HCT116 (cell line): ENCODE data around the gene LMO7.

Experiments
- EZH2phosphoT487 ChIP-seq: fragments of 200-600 bp; IDR thresholded peaks from 2 replicates; pipeline ENCODE4 v1.6.1; 2018; ENCODE audit warnings: antibody characterized with exemption, borderline replicate concordance
- FOSL1 ChIP-seq: IDR thresholded peaks from 2 replicates; pipeline ENCODE4 v1.6.1; 2012; ENCODE audit warnings: low read depth
- POLR2A ChIP-seq: IDR thresholded peaks from 2 replicates; pipeline ENCODE4 v1.7.0; 2011; ENCODE audit warnings: borderline replicate concordance; ENCODE audit not compliant: insufficient read depth, insufficient read length; ENCODE audit errors: extremely low read depth
- POLR2AphosphoS5 ChIP-seq: IDR thresholded peaks from 2 replicates; pipeline ENCODE4 v1.6.1; 2011; ENCODE audit warnings: mild to moderate bottlenecking, low read depth, low read length, moderate library complexity
- YY1 ChIP-seq: IDR thresholded peaks from 2 replicates; pipeline ENCODE4 v1.6.1; 2011; ENCODE audit warnings: low read length, low read depth, moderate library complexity, mild to moderate bottlenecking; ENCODE audit not compliant: insufficient replicate concordance; ENCODE audit errors: extremely low read depth
- TF ChIP-seq, protein P1 (sequence below), 3 experiments: fragments of 200-600 bp in 1 of 3; sonication (generic) in 1 of 3; IDR thresholded peaks in 2 of 3; conservative IDR thresholded peaks in 1 of 3; 2 replicates each; pipeline ENCODE4 v1.5.1; 2012 to 2017; ENCODE audit warnings: low read depth in 2 of 3, low read length in 2 of 3, antibody characterized with exemption in 1 of 3, borderline replicate concordance in 1 of 3, control low read depth in 1 of 3, mild to moderate bottlenecking in 1 of 3, mixed read lengths in 1 of 3, mixed run types in 1 of 3, moderate library complexity in 1 of 3; ENCODE audit not compliant: insufficient read depth in 1 of 3
- TF ChIP-seq, protein P2 (sequence below): IDR thresholded peaks from 2 replicates; pipeline ENCODE4 v1.6.1; 2012; ENCODE audit warnings: low read depth
- TF ChIP-seq, protein P3 (sequence below): IDR thresholded peaks from 2 replicates; pipeline ENCODE4 v1.6.1; 2011; ENCODE audit warnings: mild to moderate bottlenecking, low read length, moderate library complexity; ENCODE audit not compliant: insufficient replicate concordance; ENCODE audit errors: extremely low read depth

DNA sequence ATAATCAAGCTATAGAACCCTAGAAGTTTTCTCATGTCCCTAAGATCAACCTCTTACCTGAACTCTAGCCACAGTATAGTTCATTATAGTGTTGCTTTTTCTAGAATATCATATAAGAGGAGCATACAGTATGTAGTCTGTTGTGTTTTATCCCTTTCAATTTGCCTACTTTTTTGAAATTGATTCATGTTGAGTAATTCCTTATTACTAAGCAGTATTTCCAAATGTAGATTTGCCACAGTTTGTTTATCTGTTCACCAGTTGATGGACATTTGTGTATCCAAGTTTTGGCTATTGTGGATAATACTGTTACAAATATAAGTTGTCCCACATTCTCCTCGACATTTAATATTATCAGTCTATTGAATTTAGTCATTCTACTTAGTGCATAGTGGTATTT, 138.0 kb downstream of the LMO7 start:
- TF ChIP-seq, protein P1, sequence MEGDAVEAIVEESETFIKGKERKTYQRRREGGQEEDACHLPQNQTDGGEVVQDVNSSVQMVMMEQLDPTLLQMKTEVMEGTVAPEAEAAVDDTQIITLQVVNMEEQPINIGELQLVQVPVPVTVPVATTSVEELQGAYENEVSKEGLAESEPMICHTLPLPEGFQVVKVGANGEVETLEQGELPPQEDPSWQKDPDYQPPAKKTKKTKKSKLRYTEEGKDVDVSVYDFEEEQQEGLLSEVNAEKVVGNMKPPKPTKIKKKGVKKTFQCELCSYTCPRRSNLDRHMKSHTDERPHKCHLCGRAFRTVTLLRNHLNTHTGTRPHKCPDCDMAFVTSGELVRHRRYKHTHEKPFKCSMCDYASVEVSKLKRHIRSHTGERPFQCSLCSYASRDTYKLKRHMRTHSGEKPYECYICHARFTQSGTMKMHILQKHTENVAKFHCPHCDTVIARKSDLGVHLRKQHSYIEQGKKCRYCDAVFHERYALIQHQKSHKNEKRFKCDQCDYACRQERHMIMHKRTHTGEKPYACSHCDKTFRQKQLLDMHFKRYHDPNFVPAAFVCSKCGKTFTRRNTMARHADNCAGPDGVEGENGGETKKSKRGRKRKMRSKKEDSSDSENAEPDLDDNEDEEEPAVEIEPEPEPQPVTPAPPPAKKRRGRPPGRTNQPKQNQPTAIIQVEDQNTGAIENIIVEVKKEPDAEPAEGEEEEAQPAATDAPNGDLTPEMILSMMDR (IDR thresholded peaks at IDR 0.05 in 2 of 3, conservative IDR thresholded peaks at IDR 0.05 in 1 of 3; ENCODE audit: borderline replicate concordance in 1 of 3, insufficient read depth in 1 of 3, low read depth in 2 of 3, low read length in 2 of 3) = no peak
- TF ChIP-seq YY1 (no peak), POLR2A (no peak), FOSL1 (no peak), POLR2AphosphoS5 (no peak), EZH2phosphoT487 (no peak)
- TF ChIP-seq, protein P2, sequence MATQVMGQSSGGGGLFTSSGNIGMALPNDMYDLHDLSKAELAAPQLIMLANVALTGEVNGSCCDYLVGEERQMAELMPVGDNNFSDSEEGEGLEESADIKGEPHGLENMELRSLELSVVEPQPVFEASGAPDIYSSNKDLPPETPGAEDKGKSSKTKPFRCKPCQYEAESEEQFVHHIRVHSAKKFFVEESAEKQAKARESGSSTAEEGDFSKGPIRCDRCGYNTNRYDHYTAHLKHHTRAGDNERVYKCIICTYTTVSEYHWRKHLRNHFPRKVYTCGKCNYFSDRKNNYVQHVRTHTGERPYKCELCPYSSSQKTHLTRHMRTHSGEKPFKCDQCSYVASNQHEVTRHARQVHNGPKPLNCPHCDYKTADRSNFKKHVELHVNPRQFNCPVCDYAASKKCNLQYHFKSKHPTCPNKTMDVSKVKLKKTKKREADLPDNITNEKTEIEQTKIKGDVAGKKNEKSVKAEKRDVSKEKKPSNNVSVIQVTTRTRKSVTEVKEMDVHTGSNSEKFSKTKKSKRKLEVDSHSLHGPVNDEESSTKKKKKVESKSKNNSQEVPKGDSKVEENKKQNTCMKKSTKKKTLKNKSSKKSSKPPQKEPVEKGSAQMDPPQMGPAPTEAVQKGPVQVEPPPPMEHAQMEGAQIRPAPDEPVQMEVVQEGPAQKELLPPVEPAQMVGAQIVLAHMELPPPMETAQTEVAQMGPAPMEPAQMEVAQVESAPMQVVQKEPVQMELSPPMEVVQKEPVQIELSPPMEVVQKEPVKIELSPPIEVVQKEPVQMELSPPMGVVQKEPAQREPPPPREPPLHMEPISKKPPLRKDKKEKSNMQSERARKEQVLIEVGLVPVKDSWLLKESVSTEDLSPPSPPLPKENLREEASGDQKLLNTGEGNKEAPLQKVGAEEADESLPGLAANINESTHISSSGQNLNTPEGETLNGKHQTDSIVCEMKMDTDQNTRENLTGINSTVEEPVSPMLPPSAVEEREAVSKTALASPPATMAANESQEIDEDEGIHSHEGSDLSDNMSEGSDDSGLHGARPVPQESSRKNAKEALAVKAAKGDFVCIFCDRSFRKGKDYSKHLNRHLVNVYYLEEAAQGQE = no peak
- TF ChIP-seq, protein P3, sequence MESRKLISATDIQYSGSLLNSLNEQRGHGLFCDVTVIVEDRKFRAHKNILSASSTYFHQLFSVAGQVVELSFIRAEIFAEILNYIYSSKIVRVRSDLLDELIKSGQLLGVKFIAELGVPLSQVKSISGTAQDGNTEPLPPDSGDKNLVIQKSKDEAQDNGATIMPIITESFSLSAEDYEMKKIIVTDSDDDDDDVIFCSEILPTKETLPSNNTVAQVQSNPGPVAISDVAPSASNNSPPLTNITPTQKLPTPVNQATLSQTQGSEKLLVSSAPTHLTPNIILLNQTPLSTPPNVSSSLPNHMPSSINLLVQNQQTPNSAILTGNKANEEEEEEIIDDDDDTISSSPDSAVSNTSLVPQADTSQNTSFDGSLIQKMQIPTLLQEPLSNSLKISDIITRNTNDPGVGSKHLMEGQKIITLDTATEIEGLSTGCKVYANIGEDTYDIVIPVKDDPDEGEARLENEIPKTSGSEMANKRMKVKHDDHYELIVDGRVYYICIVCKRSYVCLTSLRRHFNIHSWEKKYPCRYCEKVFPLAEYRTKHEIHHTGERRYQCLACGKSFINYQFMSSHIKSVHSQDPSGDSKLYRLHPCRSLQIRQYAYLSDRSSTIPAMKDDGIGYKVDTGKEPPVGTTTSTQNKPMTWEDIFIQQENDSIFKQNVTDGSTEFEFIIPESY = no peak
